Ishikawa (cell line): ENCODE data around the gene POU2F1.

ENCODE experiments used
- CEBPB ChIP-seq: IDR thresholded peaks from 2 replicates; pipeline ENCODE4 v1.6.1; 2012
- CREB1 ChIP-seq: IDR thresholded peaks from 2 replicates; pipeline ENCODE4 v1.6.1; 2012; ENCODE audit warnings: low read depth
- EP300 ChIP-seq: IDR thresholded peaks from 2 replicates; pipeline ENCODE4 v1.6.1; 2012; ENCODE audit warnings: borderline replicate concordance
- FOXM1 ChIP-seq: IDR thresholded peaks from 2 replicates; pipeline ENCODE4 v1.6.1; 2012; ENCODE audit warnings: low read depth, borderline replicate concordance
- NFIC ChIP-seq: IDR thresholded peaks from 2 replicates; pipeline ENCODE4 v1.6.1; 2012
- RAD21 ChIP-seq: IDR thresholded peaks from 2 replicates; pipeline ENCODE4 v1.6.1; 2012; ENCODE audit warnings: low read depth
- REST ChIP-seq: IDR thresholded peaks from 2 replicates; pipeline ENCODE4 v1.6.1; 2012; ENCODE audit warnings: low read depth, mild to moderate bottlenecking
- TAF1 ChIP-seq: IDR thresholded peaks from 2 replicates; pipeline ENCODE4 v1.6.1; 2012; ENCODE audit warnings: low read depth, mild to moderate bottlenecking
- TCF12 ChIP-seq: IDR thresholded peaks from 2 replicates; pipeline ENCODE4 v1.6.1; 2012; ENCODE audit warnings: low read depth
- TEAD4 ChIP-seq: IDR thresholded peaks from 2 replicates; pipeline ENCODE4 v1.6.1; 2012
- USF1 ChIP-seq: IDR thresholded peaks from 2 replicates; pipeline ENCODE4 v1.6.1; 2012
- YY1 ChIP-seq: IDR thresholded peaks from 2 replicates; pipeline ENCODE4 v1.6.1; 2012; ENCODE audit warnings: low read depth
- ZBTB7A ChIP-seq: IDR thresholded peaks from 2 replicates; pipeline ENCODE4 v1.6.1; 2012; ENCODE audit warnings: low read depth
- TF ChIP-seq, protein P1 (sequence below): IDR thresholded peaks from 2 replicates; pipeline ENCODE4 v1.6.1; 2012

DNA sequence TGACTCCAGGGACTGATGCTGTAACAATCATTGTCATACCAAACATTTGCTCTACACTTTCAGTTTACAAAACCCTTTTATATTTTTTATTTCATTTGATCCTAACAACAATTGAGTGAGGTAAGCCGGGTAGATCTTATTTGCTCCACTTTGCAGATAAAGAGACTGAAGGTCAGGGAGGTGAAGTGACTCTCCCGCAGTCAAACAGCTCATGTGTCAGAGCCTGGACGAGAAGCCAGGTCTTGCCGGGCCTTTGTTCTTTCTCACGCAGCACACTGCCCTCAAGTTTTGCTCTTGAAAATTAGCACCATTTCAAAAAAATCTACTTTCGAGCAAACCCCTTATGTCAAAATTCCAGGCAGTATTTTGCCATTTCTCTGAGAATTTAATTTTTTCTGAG, 232.4 kb downstream of the POU2F1 start:
- TF ChIP-seq EP300 (no peak), NFIC (no peak), REST (no peak), TAF1 (no peak), TCF12 (no peak), CREB1 (no peak), FOXM1 (no peak), RAD21 (no peak), CEBPB (no peak), TEAD4 (no peak), YY1 (no peak), ZBTB7A (no peak), USF1 (no peak)
- TF ChIP-seq, protein P1, sequence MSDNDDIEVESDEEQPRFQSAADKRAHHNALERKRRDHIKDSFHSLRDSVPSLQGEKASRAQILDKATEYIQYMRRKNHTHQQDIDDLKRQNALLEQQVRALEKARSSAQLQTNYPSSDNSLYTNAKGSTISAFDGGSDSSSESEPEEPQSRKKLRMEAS = no peak
